NT2/D1 (cell line): ENCODE results near the gene NLRP7.
"Not testable (repeated sequence)": the region's sequence is repeated elsewhere in the genome, so short reads cannot be mapped to it uniquely, and the experiment has no call there.

ENCODE experiments used
- SUZ12 ChIP-seq: IDR thresholded peaks from 2 replicates; pipeline ENCODE4 v1.6.1; 2011; ENCODE audit not compliant: insufficient read length, insufficient read depth; ENCODE audit errors: extremely low read depth
- ZNF274 ChIP-seq: IDR thresholded peaks from 2 replicates; pipeline ENCODE4 v1.6.1; 2011; ENCODE audit warnings: mild to moderate bottlenecking, low read depth, low read length

GRCh38 chr19:54901153-54901552, 46.2 kb downstream of the NLRP7 start:
- not testable (repeated sequence) for TF ChIP-seq SUZ12, ZNF274
